Right lobe of liver (tissue), 4 donors: ENCODE measurements around the gene CHCHD1.

Source experiments
- POLR2A ChIP-seq: fragments of 450-650 bp; IDR thresholded peaks from one replicate; pipeline ENCODE4 v1.6.1; 2017; ENCODE audit warnings: antibody characterized with exemption, mild to moderate bottlenecking
- TF ChIP-seq, protein P1 (sequence below), 4 donors: fragments of 200-600 bp in 3 of 4; fragments of 450-650 bp in 1 of 4; IDR thresholded peaks; one replicate each; pipeline versions ENCODE4 v1.5.1 to v1.8.0; 2016 to 2022; ENCODE audit warnings: antibody characterized with exemption in 4 of 4, mild to moderate bottlenecking in 2 of 4
- donor health status: DM: no; HTN: no; CAD: no.
- donor health status: DM: no; HTN: no; CAD: no.
- donor health status: DM: no; HTN: yes; CAD: no.

DNA sequence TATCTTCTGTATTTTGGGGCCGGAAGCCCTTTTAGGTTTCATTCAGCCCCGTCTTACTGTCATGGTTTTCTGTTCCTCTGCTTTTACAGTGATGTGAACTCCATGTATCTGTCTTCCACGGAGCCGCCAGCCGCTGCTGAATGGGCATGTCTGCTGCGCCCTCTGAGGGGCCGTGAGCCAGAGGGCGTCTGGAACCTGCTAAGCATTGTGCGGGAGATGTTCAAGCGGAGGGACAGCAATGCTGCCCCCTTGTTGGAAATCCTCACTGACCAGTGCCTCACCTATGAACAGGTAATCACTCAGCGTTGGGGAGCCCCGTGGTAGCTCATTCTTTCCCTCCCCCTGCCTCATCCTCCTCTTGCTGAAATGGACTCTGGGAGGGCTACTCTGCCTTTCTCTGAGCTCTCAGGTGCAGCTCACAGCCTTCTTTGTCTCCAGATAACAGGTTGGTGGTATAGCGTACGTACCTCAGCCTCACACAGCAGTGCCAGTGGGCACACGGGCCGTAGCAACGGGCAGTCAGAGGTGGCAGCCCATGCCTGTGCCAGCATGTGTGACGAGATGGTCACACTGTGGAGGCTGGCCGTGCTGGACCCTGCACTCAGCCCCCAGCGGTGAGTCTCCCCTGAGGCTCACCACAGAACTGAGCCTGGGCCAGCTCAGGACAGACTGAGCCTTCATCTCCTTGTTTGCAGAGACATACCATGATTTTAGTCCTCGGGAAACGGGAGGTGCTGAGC lies 9.2 kb downstream of the CHCHD1 start:
- no peak for TF ChIP-seq POLR2A
- TF ChIP-seq, protein P1, sequence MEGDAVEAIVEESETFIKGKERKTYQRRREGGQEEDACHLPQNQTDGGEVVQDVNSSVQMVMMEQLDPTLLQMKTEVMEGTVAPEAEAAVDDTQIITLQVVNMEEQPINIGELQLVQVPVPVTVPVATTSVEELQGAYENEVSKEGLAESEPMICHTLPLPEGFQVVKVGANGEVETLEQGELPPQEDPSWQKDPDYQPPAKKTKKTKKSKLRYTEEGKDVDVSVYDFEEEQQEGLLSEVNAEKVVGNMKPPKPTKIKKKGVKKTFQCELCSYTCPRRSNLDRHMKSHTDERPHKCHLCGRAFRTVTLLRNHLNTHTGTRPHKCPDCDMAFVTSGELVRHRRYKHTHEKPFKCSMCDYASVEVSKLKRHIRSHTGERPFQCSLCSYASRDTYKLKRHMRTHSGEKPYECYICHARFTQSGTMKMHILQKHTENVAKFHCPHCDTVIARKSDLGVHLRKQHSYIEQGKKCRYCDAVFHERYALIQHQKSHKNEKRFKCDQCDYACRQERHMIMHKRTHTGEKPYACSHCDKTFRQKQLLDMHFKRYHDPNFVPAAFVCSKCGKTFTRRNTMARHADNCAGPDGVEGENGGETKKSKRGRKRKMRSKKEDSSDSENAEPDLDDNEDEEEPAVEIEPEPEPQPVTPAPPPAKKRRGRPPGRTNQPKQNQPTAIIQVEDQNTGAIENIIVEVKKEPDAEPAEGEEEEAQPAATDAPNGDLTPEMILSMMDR (IDR thresholded peaks at IDR 0.05): no peak
